ENCODE results near the gene LCN2. TPM values are rescaled to one million over a fixed set of nuclear protein-coding genes. Genes with fewer than 3 reads are reported as not detected.

Gene LCN2
- total RNA-seq, 1 donor, result 2.2 TPM

GRCh38 chr9:128114326-128115186 is 34.7 kb upstream of the LCN2 start:
- no peak for DNase-seq (ENCODE audit: low read depth in 2 of 3, low spot score in 2 of 3)

GRCh38 chr9:128115187-128116103 is 33.8 kb upstream of the LCN2 start:
- DNase-seq (ENCODE audit: low read depth in 2 of 3, low spot score in 2 of 3), result peak in 2 of 3 donors; percentile 79 to 81

- DNase-seq (ENCODE audit: low read depth in 2 of 3, low spot score in 2 of 3), result no peak
Observed at GRCh38 chr9:128116104-128117083, 32.9 kb upstream of the LCN2 start.

- DNase-seq (ENCODE audit: low read depth in 2 of 3, low spot score in 2 of 3), result peak; percentile 87 to 97 (median 93)
Observed at GRCh38 chr9:128117613-128118471, 31.4 kb upstream of the LCN2 start.

- no peak for DNase-seq (ENCODE audit: low read depth in 2 of 3, low spot score in 2 of 3)
Observed at GRCh38 chr9:128118472-128118857, 30.8 kb upstream of the LCN2 start.

- DNase-seq (ENCODE audit: low read depth in 2 of 3, low spot score in 2 of 3), result no peak
Observed at GRCh38 chr9:128118971-128119665, 30.1 kb upstream of the LCN2 start.

GRCh38 chr9:128120061-128120740 is 29.1 kb upstream of the LCN2 start:
- DNase-seq (ENCODE audit: low read depth in 2 of 3, low spot score in 2 of 3), result no peak

GRCh38 chr9:128120741-128121465 is 28.4 kb upstream of the LCN2 start:
- no peak for DNase-seq (ENCODE audit: low read depth in 2 of 3, low spot score in 2 of 3)

GRCh38 chr9:128121466-128121810 is 27.8 kb upstream of the LCN2 start:
- DNase-seq (ENCODE audit: low read depth in 2 of 3, low spot score in 2 of 3), result no peak

GRCh38 chr9:128121924-128122808 is 27.1 kb upstream of the LCN2 start:
- no peak for DNase-seq (ENCODE audit: low read depth in 2 of 3, low spot score in 2 of 3)

GRCh38 chr9:128122809-128123175 is 26.5 kb upstream of the LCN2 start:
- no peak for DNase-seq (ENCODE audit: low read depth in 2 of 3, low spot score in 2 of 3)

GRCh38 chr9:128123451-128124080 is 25.7 kb upstream of the LCN2 start:
- no peak for DNase-seq (ENCODE audit: low read depth in 2 of 3, low spot score in 2 of 3)

GRCh38 chr9:128124451-128124850 is 24.8 kb upstream of the LCN2 start:
- no peak for DNase-seq (ENCODE audit: low read depth in 2 of 3, low spot score in 2 of 3)

- peak in 2 of 3 donors; percentile 40 to 58 for DNase-seq (ENCODE audit: low read depth in 2 of 3, low spot score in 2 of 3)
Observed at GRCh38 chr9:128124873-128125579, 24.2 kb upstream of the LCN2 start.

GRCh38 chr9:128125580-128126354 is 23.5 kb upstream of the LCN2 start:
- no peak for DNase-seq (ENCODE audit: low read depth in 2 of 3, low spot score in 2 of 3)
